Smooth muscle cell (in vitro differentiated cells): ENCODE results near the gene ALG6. TPM values are rescaled to one million over a fixed set of nuclear protein-coding genes. Genes with fewer than 3 reads are reported as not detected.

Experiments used
- DNase-seq: peaks from one replicate; lab custom pipeline; 2025; ENCODE audit not compliant: unreplicated experiment; lab: John Stamatoyannopoulos, UW
- H2AFZ ChIP-seq: fragments of 200-600 bp; sonication (generic); 2 replicates; pipeline ENCODE4 v1.6.0; 2016; ENCODE audit warnings: antibody characterized with exemption, low read depth, mild to moderate bottlenecking
- H3F3A ChIP-seq: fragments of 200-600 bp; sonication (generic); 2 replicates; pipeline ENCODE4 v1.6.0; 2017; ENCODE audit warnings: antibody characterized with exemption, low read depth
- H3K27ac ChIP-seq: fragments of 200-600 bp; sonication (generic); 2 replicates; pipeline ENCODE4 v1.5.1; 2016; ENCODE audit warnings: low read depth, mild to moderate bottlenecking
- H3K27me3 ChIP-seq: fragments of 200-600 bp; sonication (generic); 2 replicates; pipeline ENCODE4 v1.6.1; 2016; ENCODE audit warnings: low read depth, mild to moderate bottlenecking
- H3K36me3 ChIP-seq: fragments of 200-600 bp; sonication (generic); 2 replicates; pipeline ENCODE4 v1.5.1; 2016; ENCODE audit warnings: low read depth
- H3K4me1 ChIP-seq: fragments of 200-600 bp; sonication (generic); 2 replicates; pipeline ENCODE4 v1.5.1; 2016; ENCODE audit warnings: low read depth
- H3K4me2 ChIP-seq: fragments of 200-600 bp; sonication (generic); 2 replicates; pipeline ENCODE4 v1.6.0; 2016; ENCODE audit warnings: mild to moderate bottlenecking
- H3K4me3 ChIP-seq: fragments of 200-600 bp; sonication (generic); 2 replicates; pipeline ENCODE4 v1.5.1; 2016; ENCODE audit warnings: mild to moderate bottlenecking
- H3K79me2 ChIP-seq: fragments of 200-600 bp; sonication (generic); 2 replicates; pipeline ENCODE4 v1.6.0; 2016; ENCODE audit warnings: low read depth, mild to moderate bottlenecking
- H3K9ac ChIP-seq: fragments of 200-600 bp; sonication (generic); 2 replicates; pipeline ENCODE4 v1.6.0; 2016; ENCODE audit warnings: low read depth
- H3K9me3 ChIP-seq: fragments of 200-600 bp; sonication (generic); replicated peaks from 2 replicates; pipeline ENCODE4 v1.5.1; 2016; ENCODE audit warnings: low read depth
- H4K20me1 ChIP-seq: fragments of 200-600 bp; sonication (generic); 2 replicates; pipeline ENCODE4 v1.6.0; 2016; ENCODE audit warnings: low read depth
- WGBS: methylation state at CpG from one replicate; pipeline ENCODE4 v1.1.7; 2016; ENCODE audit warnings: low lambda C conversion rate; 5-methylcytosine and 5-hydroxymethylcytosine counted together
- microRNA-seq: library from miRNA; unstranded; fragments of <30 nt; microRNA quantifications from one replicate; pipeline ENCODE4, GENCODE V29; 2016; ENCODE audit warnings: borderline number of aligned reads
- polyA plus RNA-seq: library from polyadenylated mRNA; unstranded; fragments of >200 nt; fragmentation: Nextera tagmentation; extraction: Ambion mirVana; gene quantifications from 2 replicates; pipeline ENCODE4 v1.2.1, GENCODE V29; 2016
- small RNA-seq: library from RNA; depleted of rRNA; stranded (forward); fragments of <200 nt; gene quantifications from one replicate; pipeline ENCODE3, GENCODE V24; 2014
- total RNA-seq: library from RNA; depleted of rRNA; stranded (reverse); fragments of >200 nt; gene quantifications from 2 replicates; pipeline ENCODE4 v1.2.3, GENCODE V29; 2014
- TF ChIP-seq, protein P1 (sequence below): fragments of 200-600 bp; sonication (generic); IDR thresholded peaks from 2 replicates; pipeline ENCODE4 v1.5.1; 2017; ENCODE audit warnings: borderline replicate concordance, mild to moderate bottlenecking, antibody characterized with exemption; ENCODE audit not compliant: insufficient read depth, poor library complexity, severe bottlenecking

ALG6 gene
- total and polyA plus RNA-seq, 2 experiments from 2014 or later = 11.9 to 20.6 TPM

DNA sequence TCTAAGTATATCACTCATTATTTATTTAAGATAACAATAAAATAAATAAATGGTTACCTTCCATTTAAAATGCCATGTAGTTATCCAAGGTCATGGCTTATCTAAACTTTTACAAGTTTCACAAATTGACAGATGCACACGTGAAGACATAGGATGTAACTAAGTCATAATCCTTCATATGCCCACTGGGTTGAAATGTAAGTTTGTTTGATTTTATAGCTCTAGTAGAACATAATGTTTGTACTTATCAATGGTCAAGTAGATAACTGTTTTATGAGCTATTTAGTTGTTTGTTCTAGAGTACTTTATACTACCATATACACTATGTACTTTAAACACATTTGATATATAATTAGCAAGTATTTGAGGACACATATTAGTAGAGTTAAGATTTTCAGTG, 112.6 kb downstream of the ALG6 start:
- Histone ChIP-seq H3K9ac (no peak overlapping the region), H2AFZ (no peak overlapping the region), H3K79me2 (no peaks in the 10 kb centered on the region), H3K9me3 (no peaks in the 10 kb centered on the region), H4K20me1 (no peaks in the 10 kb centered on the region), H3F3A (no peaks in the 10 kb centered on the region), H3K27ac (no peak overlapping the region), H3K36me3 (no peaks in the 10 kb centered on the region), H3K4me1 (no peaks in the 10 kb centered on the region), H3K4me3 (no peak overlapping the region), H3K4me2 (no peak overlapping the region), H3K27me3 (no peaks in the 10 kb centered on the region)
- no peak for DNase-seq
- 88% methylated on average over 1 of the region's 1 CpG for WGBS
- TF ChIP-seq, protein P1, sequence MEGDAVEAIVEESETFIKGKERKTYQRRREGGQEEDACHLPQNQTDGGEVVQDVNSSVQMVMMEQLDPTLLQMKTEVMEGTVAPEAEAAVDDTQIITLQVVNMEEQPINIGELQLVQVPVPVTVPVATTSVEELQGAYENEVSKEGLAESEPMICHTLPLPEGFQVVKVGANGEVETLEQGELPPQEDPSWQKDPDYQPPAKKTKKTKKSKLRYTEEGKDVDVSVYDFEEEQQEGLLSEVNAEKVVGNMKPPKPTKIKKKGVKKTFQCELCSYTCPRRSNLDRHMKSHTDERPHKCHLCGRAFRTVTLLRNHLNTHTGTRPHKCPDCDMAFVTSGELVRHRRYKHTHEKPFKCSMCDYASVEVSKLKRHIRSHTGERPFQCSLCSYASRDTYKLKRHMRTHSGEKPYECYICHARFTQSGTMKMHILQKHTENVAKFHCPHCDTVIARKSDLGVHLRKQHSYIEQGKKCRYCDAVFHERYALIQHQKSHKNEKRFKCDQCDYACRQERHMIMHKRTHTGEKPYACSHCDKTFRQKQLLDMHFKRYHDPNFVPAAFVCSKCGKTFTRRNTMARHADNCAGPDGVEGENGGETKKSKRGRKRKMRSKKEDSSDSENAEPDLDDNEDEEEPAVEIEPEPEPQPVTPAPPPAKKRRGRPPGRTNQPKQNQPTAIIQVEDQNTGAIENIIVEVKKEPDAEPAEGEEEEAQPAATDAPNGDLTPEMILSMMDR = no peak

DNA sequence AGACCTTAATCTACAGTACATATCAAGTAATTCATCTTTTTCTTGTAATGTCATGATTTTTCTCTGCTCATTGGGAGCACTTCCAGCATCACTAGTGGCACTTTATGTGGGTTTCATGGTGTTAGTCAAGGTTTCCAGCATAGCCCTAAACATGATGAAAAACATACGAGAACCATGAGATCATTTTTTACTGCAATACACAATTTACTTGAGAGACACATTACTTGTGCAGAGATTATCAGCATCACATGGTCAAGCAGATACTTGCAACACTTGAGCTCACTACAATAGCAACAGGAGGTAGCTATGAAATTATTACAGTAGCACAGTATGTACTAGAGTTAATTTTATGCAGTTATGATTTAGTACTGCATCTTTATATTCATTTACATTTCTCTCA, 119.2 kb downstream of the ALG6 start:
- Histone ChIP-seq H4K20me1 (no peaks in the 10 kb centered on the region), H3K9me3 (no peaks in the 10 kb centered on the region), H3K27me3 (no peaks in the 10 kb centered on the region), H3K79me2 (no peaks in the 10 kb centered on the region), H3K4me1 (no peaks in the 10 kb centered on the region), H3K27ac (no peak overlapping the region), H3K9ac (no peak overlapping the region), H3K4me2 (no peak overlapping the region), H3K4me3 (no peak overlapping the region), H3K36me3 (no peaks in the 10 kb centered on the region), H3F3A (no peaks in the 10 kb centered on the region), H2AFZ (no peak overlapping the region)
- TF ChIP-seq, protein P1 = no peak
- 76% methylated on average over 1 of the region's 1 CpG for WGBS
- no peak for DNase-seq

DNA sequence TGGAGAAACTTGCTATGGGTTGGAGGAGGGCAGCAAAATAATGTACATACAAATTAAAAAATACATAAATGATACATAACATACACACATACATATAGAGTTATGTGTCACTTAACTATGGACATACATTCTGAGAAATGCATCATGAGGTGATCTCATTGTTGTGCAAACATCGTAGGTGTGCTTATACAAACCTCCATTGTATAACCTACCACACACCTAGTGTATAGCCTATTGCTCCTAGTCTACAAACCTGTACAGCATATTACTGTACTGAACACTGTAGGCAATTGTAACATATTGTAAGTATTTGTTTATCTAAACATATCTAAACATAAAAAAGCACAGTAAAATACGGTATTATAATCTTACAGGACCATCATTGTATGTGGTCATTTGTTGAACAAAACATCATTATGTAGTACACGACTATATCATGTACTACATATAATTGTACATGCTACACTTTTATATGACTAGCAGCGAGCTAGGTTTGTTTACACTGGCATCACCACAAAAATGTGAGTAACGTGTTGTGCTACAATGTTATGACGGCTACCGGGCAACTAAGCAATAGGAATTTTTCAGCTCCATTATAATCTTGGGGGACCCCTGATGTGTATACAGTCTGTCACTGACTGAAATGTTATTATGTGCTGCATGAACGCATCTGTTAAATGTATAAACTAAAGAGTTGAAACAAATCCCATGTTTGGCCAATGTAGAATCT, 120.1 kb downstream of the ALG6 start:
- Histone ChIP-seq H3K4me2 (no peak overlapping the region), H3K79me2 (no peaks in the 10 kb centered on the region), H3K9ac (no peak overlapping the region), H3K4me3 (no peak overlapping the region), H3K36me3 (no peaks in the 10 kb centered on the region), H2AFZ (no peak overlapping the region), H3K27me3 (no peaks in the 10 kb centered on the region), H3K9me3 (no peaks in the 10 kb centered on the region), H3F3A (no peaks in the 10 kb centered on the region), H3K27ac (no peak overlapping the region), H4K20me1 (no peaks in the 10 kb centered on the region), H3K4me1 (peaks cover 4% of the 10 kb centered on the region)
- WGBS = 86% methylated on average over 8 of the region's 8 CpGs
- DNase-seq = no peak
- TF ChIP-seq, protein P1 = no peak

Small RNA genes lying within 50 kb of the gene (microRNA-seq; reads per million reads assigned to microRNA genes)
- not detected for gene MIR6068

Small RNA genes lying within 50 kb of the gene (small RNA-seq; reads per million reads assigned to genes)
- gene MIR6068 (not detected), gene RF00019 (not detected)

Other genes starting within 250 kb of the ALG6 start
- gene FOXD3, start 45.1 kb upstream of the ALG6 start, total RNA-seq = not detected in 2 replicates
- not detected in 2 replicates for gene FOXD3, start 45.1 kb upstream of the ALG6 start, polyA plus RNA-seq
- gene ITGB3BP, start 155.6 kb downstream of the ALG6 start, total RNA-seq = 35.5 and 41.1 TPM in 2 replicates
- 23.4 and 27.7 TPM in 2 replicates for gene ITGB3BP, start 155.6 kb downstream of the ALG6 start, polyA plus RNA-seq
- 5.4 and 10.5 TPM in 2 replicates for gene EFCAB7, start 155.9 kb downstream of the ALG6 start, total RNA-seq
- 3.5 and 5.0 TPM in 2 replicates for gene EFCAB7, start 155.9 kb downstream of the ALG6 start, polyA plus RNA-seq
- 72.7 and 75.3 TPM in 2 replicates for gene PGM1, start 225.8 kb downstream of the ALG6 start, total RNA-seq
- 82.6 and 87.6 TPM in 2 replicates for gene PGM1, start 225.8 kb downstream of the ALG6 start, polyA plus RNA-seq